BLaER1 treated with 17β-estradiol and CSF1 and Interleukin-3, amounts not matched to agents 10 nM and 100 nM (cell line): Measurements from ENCODE around the gene TAF6L.
A peak's percentile ranks its signal among the peaks of the same experiment; 100 is the strongest.
"Not testable (repeated sequence)": the region's sequence is repeated elsewhere in the genome, so short reads cannot be mapped to it uniquely, and the experiment has no call there.

Source experiments
- H3K27ac ChIP-seq, 11 experiments: shearing (Covaris generic); formaldehyde crosslinking; 2 replicates each; pipeline ENCODE4 v1.8.1; 2022
- H3K27me3 ChIP-seq, 11 experiments: shearing (Covaris generic); formaldehyde crosslinking; 2 replicates each; pipeline ENCODE4 v1.8.1; 2022
- H3K36me3 ChIP-seq, 11 experiments: shearing (Covaris generic); formaldehyde crosslinking; 2 replicates each; pipeline ENCODE4 v1.8.1; 2022
- H3K4me1 ChIP-seq, 10 experiments: shearing (Covaris generic); formaldehyde crosslinking; 2 replicates each; pipeline ENCODE4 v1.8.1; 2022
- H3K4me2 ChIP-seq, 11 experiments: shearing (Covaris generic); formaldehyde crosslinking; 2 replicates each; pipeline ENCODE4 v1.8.1; 2022
- H3K4me3 ChIP-seq, 10 experiments: shearing (Covaris generic); formaldehyde crosslinking; 2 replicates each; pipeline ENCODE4 v1.8.1; 2022
- H3K9ac ChIP-seq, 11 experiments: shearing (Covaris generic); formaldehyde crosslinking; 2 replicates each; pipeline ENCODE4 v1.8.1; 2022
- H3K9me3 ChIP-seq, 11 experiments: shearing (Covaris generic); formaldehyde crosslinking; replicated peaks in 1 of 11; 2 replicates each; pipeline ENCODE4 v1.8.1; 2022
- H4K20me1 ChIP-seq, 11 experiments: shearing (Covaris generic); formaldehyde crosslinking; 2 replicates each; pipeline ENCODE4 v1.8.1; 2022
- Cebpa-rat ChIP-seq, 11 experiments: shearing (Covaris generic); IDR thresholded peaks; 2 replicates each; pipeline ENCODE4 v1.8.1; 2022

TAF6L gene

DNA sequence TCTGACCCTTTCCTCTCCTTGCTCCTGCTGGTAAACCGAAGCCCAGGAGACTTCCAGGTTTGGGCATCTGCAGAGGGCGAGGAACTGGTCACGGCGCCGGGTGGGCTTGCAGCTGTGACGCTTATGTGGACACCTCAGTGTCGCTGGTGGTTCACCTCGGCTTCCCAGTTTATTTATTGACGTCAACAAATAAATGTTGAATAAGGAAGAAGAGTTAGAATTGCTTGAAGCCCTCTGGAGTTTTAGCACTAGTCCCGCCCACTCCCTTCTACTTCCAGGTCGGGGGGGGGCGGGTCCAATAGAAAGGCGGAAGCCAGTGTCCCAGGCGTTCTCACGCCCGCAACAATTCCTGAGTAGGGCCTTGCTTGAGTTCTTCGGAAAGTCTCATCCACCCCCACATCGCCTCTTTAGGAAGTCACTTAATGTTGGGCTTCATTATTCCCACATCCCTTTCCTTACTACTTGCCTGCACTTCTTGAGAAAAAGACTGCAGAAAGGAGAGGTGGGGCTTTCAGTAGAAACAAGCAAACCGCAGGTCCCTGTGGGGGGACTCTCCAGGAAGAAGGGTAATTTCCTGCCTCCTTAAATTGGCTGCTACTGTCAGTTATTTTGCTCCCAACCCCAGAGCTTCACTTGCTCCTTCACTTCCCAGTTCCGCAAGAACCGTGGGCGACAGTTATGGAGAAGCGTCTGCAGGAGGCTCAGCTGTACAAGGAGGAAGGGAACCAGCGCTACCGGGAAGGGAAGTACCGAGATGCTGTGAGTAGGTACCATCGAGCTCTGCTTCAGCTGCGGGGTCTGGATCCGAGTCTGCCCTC, 42.8 kb upstream of the TAF6L start, which contains the start of gene TTC9C:
TSS of gene TTC9C (plus strand) at position 316 of the 818 bp plus-strand sequence. CDS start at position 679, 363 bp downstream.
- TF ChIP-seq Cebpa-rat (IDR thresholded peaks at IDR 0.05) = no peak
- H4K20me1 ChIP-seq = peaks cover 33 to 57% (median 40%) of the 10 kb centered on the region in 11 experiments
- no peaks in the 10 kb centered on the region for H3K9me3 ChIP-seq
- H3K4me1 ChIP-seq = peaks cover 39 to 53% (median 49%) of the 10 kb centered on the region in 10 experiments
- H3K4me2 ChIP-seq = peak within 1 kb of the TSS; percentile 88 to 97 (median 93)
- H3K27ac ChIP-seq = peak within 1 kb of the TSS; percentile 79 to 98 (median 93)
- peaks cover 16 to 49% (median 34%) of the 10 kb centered on the region in 11 experiments for H3K36me3 ChIP-seq
- peak within 1 kb of the TSS; percentile 89 to 100 (median 97) for H3K4me3 ChIP-seq
- H3K27me3 ChIP-seq = no peaks in the 10 kb centered on the region
- peak within 1 kb of the TSS; percentile 91 to 99 (median 98) for H3K9ac ChIP-seq

GRCh38 chr11:62730076-62730475, 41.1 kb upstream of the TAF6L start:
- Histone ChIP-seq H4K20me1 (peaks cover 16 to 46% (median 23%) of the 10 kb centered on the region in 11 experiments), H3K27ac (peak overlapping the region in 10 of 11 experiments; percentile 82 to 98 (median 94); a peak in 16 of 22 replicates), H3K4me1 (peaks cover 30 to 36% (median 34%) of the 10 kb centered on the region in 10 experiments), H3K9ac (peak overlapping the region; percentile 91 to 99 (median 98)), H3K4me2 (peak overlapping the region; percentile 82 to 97 (median 93)), H3K36me3 (peaks cover 22 to 49% (median 34%) of the 10 kb centered on the region in 11 experiments), H3K4me3 (peak overlapping the region; percentile 89 to 100 (median 97))
- not testable (repeated sequence) for H3K27me3 ChIP-seq, H3K9me3 ChIP-seq

DNA sequence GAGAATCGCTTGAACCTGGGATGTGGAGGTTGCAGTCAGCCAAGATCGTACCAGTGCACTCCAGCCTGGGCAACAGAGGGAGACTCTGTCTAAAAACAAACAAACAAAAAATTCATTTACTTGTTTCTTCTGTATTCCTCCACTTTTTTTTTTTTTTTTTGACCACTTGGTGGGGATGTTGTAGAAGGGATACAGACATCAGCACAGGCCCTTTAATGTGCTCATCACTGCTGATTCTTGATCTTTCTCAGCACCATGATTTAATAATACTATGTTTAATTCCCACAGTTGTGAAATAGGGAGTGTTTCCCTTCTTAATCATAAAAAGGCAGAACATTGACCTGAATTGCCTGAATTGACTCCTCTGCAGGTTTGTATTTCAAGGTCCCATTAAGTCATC, 38.4 kb upstream of the TAF6L start:
- H3K4me3 ChIP-seq = no peak overlapping the region
- peaks cover 0 to 39% (median 5%) of the 10 kb centered on the region in 11 experiments; a peak in 10 of 22 replicates for H4K20me1 ChIP-seq
- peak overlapping the region; percentile 0 to 55 (median 25); a peak in 10 of 22 replicates for H3K9ac ChIP-seq
- H3K27ac ChIP-seq = peak overlapping the region in 3 of 11 experiments; percentile 11 to 40 (median 22); a peak in 2 of 22 replicates
- no peaks in the 10 kb centered on the region for H3K9me3 ChIP-seq
- TF ChIP-seq Cebpa-rat (IDR thresholded peaks at IDR 0.05) = no peak
- peaks cover 48 to 66% (median 55%) of the 10 kb centered on the region in 11 experiments for H3K36me3 ChIP-seq
- H3K4me1 ChIP-seq = peaks cover 28 to 34% (median 31%) of the 10 kb centered on the region in 10 experiments
- peak overlapping the region; percentile 4 to 93 (median 48); a peak in 18 of 22 replicates for H3K4me2 ChIP-seq
- H3K27me3 ChIP-seq = no peaks in the 10 kb centered on the region

DNA sequence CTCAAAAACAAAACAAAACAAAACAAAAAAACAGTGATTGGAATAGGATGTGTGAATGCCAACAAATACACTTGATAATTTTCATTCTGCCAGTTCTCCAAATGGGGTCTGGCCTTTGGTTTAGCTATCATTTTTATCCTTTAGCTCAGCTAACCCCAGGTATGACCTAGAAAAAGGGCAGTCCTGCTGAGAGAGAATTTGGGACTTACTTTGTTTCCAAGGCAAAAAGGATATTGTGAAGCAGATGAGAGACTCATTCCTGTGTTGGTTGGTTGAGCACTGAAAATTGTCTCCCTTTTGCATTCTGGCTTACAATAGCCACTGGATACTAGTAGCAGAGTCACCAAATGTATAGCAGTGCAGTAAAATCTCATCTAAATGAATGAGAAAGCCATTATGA, 34.0 kb upstream of the TAF6L start:
- no peak overlapping the region for H3K4me3 ChIP-seq
- no peak overlapping the region for H3K4me2 ChIP-seq
- peaks cover 0 to 23% (median 4%) of the 10 kb centered on the region in 11 experiments; a peak in 7 of 22 replicates for H4K20me1 ChIP-seq
- H3K9ac ChIP-seq = peak overlapping the region in 1 of 11 experiments; percentile 7; a peak in 2 of 22 replicates
- H3K4me1 ChIP-seq = peaks cover 4 to 11% (median 6%) of the 10 kb centered on the region in 10 experiments; a peak in 16 of 20 replicates
- H3K36me3 ChIP-seq = peaks cover 83 to 92% (median 88%) of the 10 kb centered on the region in 11 experiments
- no peaks in the 10 kb centered on the region for H3K9me3 ChIP-seq
- H3K27ac ChIP-seq = no peak overlapping the region
- no peaks in the 10 kb centered on the region for H3K27me3 ChIP-seq
- TF ChIP-seq Cebpa-rat (IDR thresholded peaks at IDR 0.05) = no peak

DNA sequence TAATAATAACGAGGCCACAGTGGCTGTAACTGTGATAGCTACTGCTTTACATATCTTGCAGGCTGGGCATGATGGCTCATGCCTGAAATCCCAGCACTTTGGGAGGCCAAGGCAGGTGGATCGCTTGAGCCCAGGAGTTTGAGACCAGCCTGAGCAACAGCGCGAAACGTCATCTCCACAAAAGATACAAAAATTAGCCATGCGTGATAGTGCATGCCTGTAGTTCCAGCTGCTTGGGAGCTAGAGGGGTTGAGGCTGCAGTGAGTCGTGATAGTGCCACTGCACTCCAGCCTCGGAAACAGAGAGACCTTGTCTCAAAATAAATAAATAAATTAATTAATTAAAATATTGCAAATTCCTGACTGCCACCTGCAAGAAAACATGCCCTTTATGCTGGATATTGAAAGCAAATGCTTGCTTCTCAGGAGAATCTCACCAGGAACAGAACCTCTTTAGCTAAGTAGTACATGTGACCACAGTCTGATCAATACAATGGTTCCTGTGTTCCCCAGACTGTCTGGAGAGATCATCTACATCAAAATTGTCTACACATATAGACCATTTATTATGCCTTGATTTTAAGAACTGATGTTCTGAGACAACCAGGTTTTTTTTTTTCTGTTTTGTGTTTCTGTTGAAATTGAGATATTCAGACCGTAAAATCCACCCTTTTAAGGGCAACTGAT, 23.6 kb upstream of the TAF6L start:
- TF ChIP-seq Cebpa-rat (IDR thresholded peaks at IDR 0.05) = no peak
- peak overlapping the region; percentile 13 to 75 (median 52); a peak in 19 of 22 replicates for H3K4me2 ChIP-seq

DNA sequence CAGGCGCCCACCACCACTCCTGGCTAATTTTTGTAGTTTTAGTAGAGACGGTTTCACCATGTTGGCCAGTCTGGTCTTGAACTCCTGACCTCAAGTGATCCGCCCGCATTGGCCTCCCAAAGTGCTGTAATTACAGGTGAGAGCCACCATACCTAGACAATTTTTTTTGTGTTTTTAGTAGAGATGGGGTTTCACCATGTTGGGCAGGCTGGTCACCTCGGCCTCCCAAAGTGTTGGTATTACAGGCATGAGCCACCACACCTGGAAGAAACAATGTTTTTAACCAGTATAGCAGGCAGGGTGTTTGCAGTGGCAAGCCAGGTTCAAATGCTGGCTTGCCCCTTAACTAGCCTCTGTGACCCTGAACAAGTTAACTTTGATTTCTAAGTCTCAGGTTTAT, 21.3 kb upstream of the TAF6L start:
- H3K27ac ChIP-seq, H3K9ac ChIP-seq, H3K9me3 ChIP-seq, H3K27me3 ChIP-seq, H3K4me3 ChIP-seq: not testable (repeated sequence)
- Histone ChIP-seq H3K4me2 (peak overlapping the region in 2 of 11 experiments; percentile 23 to 35; a peak in 1 of 22 replicates), H3K36me3 (peaks cover 10 to 43% (median 18%) of the 10 kb centered on the region in 11 experiments; a peak in 19 of 22 replicates), H4K20me1 (peaks cover 0 to 27% (median 0%) of the 10 kb centered on the region in 11 experiments; a peak in 5 of 22 replicates), H3K4me1 (peaks cover 48 to 70% (median 58%) of the 10 kb centered on the region in 10 experiments)

More for the DNA sequence above, 23.6 kb upstream of the TAF6L start:
- H4K20me1 ChIP-seq = peaks cover 0 to 17% (median 0%) of the 10 kb centered on the region in 11 experiments; a peak in 5 of 22 replicates
- peak overlapping the region in 2 of 11 experiments; percentile 1 to 13; a peak in 2 of 22 replicates for H3K27ac ChIP-seq
- H3K4me3 ChIP-seq = no peak overlapping the region
- H3K9ac ChIP-seq = peak overlapping the region in 5 of 11 experiments; percentile 1 to 44 (median 13); a peak in 5 of 22 replicates
- H3K36me3 ChIP-seq = peaks cover 9 to 38% (median 18%) of the 10 kb centered on the region in 11 experiments; a peak in 20 of 22 replicates
- H3K4me1 ChIP-seq = peaks cover 33 to 57% (median 41%) of the 10 kb centered on the region in 10 experiments
- no peaks in the 10 kb centered on the region for H3K9me3 ChIP-seq
- no peaks in the 10 kb centered on the region for H3K27me3 ChIP-seq

- no peaks in the 10 kb centered on the region for H3K9me3 ChIP-seq
- H4K20me1 ChIP-seq = peaks cover 0 to 27% (median 0%) of the 10 kb centered on the region in 11 experiments; a peak in 5 of 22 replicates
- no peak overlapping the region for H3K4me3 ChIP-seq
- no peaks in the 10 kb centered on the region for H3K27me3 ChIP-seq
- peak overlapping the region in 1 of 11 experiments; percentile 26; a peak in 1 of 22 replicates for H3K27ac ChIP-seq
- peaks cover 42 to 69% (median 53%) of the 10 kb centered on the region in 10 experiments for H3K4me1 ChIP-seq
- TF ChIP-seq Cebpa-rat (IDR thresholded peaks at IDR 0.05) = no peak
- peak overlapping the region in 10 of 11 experiments; percentile 35 to 94 (median 88); a peak in 8 of 22 replicates for H3K9ac ChIP-seq
- H3K4me2 ChIP-seq = peak overlapping the region; percentile 18 to 97 (median 91); a peak in 20 of 22 replicates
- peaks cover 10 to 43% (median 18%) of the 10 kb centered on the region in 11 experiments; a peak in 19 of 22 replicates for H3K36me3 ChIP-seq
Observed at GRCh38 chr11:62752177-62752785, 18.9 kb upstream of the TAF6L start.
